Measurements from ENCODE around the gene OBP2A.

DNA sequence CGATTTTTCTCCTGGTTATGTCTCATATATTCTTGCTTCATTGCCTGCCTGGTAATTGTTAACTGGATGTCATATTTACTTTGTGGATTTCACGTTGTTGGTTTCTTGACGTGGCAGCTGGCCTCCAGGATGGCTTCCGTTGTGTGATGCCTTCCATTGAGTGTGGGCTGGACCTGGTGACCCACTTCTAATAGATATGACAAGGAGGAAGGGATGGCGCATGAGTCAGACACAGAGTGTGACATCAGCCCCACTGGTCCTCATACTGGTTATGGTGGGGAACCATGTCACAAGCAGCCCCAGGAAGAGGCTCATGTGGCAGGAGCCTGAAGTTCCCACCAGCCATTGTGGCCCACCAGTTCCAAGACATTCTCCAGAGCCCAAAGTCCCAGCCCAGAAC lies 9.3 kb downstream of the OBP2A start:
- TF ChIP-seq, protein P1, sequence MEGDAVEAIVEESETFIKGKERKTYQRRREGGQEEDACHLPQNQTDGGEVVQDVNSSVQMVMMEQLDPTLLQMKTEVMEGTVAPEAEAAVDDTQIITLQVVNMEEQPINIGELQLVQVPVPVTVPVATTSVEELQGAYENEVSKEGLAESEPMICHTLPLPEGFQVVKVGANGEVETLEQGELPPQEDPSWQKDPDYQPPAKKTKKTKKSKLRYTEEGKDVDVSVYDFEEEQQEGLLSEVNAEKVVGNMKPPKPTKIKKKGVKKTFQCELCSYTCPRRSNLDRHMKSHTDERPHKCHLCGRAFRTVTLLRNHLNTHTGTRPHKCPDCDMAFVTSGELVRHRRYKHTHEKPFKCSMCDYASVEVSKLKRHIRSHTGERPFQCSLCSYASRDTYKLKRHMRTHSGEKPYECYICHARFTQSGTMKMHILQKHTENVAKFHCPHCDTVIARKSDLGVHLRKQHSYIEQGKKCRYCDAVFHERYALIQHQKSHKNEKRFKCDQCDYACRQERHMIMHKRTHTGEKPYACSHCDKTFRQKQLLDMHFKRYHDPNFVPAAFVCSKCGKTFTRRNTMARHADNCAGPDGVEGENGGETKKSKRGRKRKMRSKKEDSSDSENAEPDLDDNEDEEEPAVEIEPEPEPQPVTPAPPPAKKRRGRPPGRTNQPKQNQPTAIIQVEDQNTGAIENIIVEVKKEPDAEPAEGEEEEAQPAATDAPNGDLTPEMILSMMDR (IDR thresholded peaks at IDR 0.05; ENCODE audit: low read length), result no peak
- TF ChIP-seq EZH2 (IDR thresholded peaks at IDR 0.05; ENCODE audit: borderline replicate concordance, low read length), result no peak

All from OCI-LY1 (cell line).